Measurements from ENCODE around the gene KLHL10. TPM values are rescaled to one million over a fixed set of nuclear protein-coding genes. Genes with fewer than 3 reads are reported as not detected.

The KLHL10 gene
- total RNA-seq, 1 experiment from 2014 or later = not detected

DNA sequence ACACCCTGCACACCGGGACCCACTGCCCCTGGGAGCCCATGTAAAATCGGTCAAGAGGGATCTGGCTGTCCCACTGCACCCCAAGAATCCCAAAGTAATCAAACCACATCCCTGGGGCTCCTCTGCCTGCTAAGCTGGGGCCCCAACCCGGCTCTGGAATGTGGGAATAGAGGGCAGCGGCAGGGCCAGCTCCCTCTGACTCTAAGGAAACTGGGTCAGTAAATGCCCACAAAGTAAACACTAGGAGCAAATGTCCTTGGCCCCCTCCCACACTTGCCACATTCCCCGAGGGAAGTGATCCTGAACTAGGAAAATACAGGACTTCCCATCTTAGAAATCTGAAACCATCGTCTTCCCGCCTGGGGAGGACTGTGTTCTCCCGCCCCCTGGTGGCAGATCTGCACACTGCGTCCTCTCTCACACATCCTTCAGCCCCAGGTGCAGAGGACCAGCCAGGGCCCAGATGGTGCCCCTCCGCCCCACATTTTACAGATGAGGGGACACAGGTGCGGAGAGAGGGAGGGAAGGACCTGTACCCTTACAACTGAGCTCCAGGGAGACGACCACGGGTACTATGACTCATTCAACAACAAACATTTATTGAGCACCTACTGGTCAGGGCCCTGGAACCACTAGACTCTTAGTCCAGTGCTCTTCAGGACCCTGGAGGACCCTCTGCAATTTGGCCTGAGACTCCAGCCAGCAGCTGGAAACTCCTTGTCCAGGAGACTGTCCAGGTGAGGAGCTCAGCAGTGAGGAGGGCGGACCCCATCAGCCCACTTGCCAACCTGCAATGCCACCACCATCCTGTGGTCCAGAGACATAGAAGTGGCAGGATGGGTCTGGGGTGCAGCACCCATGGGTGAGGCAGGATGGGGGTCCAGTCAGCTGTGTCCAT lies 36.0 kb upstream of the KLHL10 start:
- ChIA-PET POLR2A (interaction anchor here (1.0 to 4.2 kb wide), 8 partner anchors 9 to 113 kb away, joined by 3 to 243 read pairs (median 6); partner anchors contain the start of gene JUP), CTCF (interaction anchor here (0.6 to 5.4 kb wide), 17 partner anchors 9 to 1661 kb away, joined by 3 to 169 read pairs (median 5); partner anchors contain the start of genes EIF1, FKBP10, JUP and P3H4)
- Mint-ChIP-seq H3K27ac (ENCODE audit: unreplicated experiment) (peak overlapping the region; percentile 99), H3K4me3 (ENCODE audit: unreplicated experiment) (peak overlapping the region; percentile 83), H3K9me3 (ENCODE audit: unreplicated experiment) (no peaks in the 10 kb centered on the region), H3K27me3 (ENCODE audit: insufficient read depth, unreplicated experiment) (no peaks in the 10 kb centered on the region), H3K4me1 (ENCODE audit: low read depth, unreplicated experiment) (peaks cover 38% of the 10 kb centered on the region), H3K36me3 (ENCODE audit: insufficient read depth, unreplicated experiment) (peaks cover 57% of the 10 kb centered on the region)
- Histone ChIP-seq H3K4me3 (ENCODE audit: low read depth, low read length) (peak overlapping the region; percentile 26), H3K27me3 (replicated peaks; ENCODE audit: control insufficient read depth, insufficient read depth, low read length) (no peaks in the 10 kb centered on the region), H3K4me1 (peaks cover 31% of the 10 kb centered on the region), H3K9me3 (no peaks in the 10 kb centered on the region), H3K36me3 (ENCODE audit: control insufficient read depth, insufficient read depth, low read length) (0 out of 2 replicates have a peak, but pooled peaks cover 2% of the 10 kb centered on the region)
- intact Hi-C loops (cut with micrococcal nuclease; ENCODE audit: unreplicated experiment) = loop anchor here (1.0 kb wide), 4 partner anchors 8 to 63 kb away; partner anchors contain the start of gene JUP
- BruUV-seq (replicated peaks) = TSS peak; percentile 91
- TF ChIP-seq, protein P1, sequence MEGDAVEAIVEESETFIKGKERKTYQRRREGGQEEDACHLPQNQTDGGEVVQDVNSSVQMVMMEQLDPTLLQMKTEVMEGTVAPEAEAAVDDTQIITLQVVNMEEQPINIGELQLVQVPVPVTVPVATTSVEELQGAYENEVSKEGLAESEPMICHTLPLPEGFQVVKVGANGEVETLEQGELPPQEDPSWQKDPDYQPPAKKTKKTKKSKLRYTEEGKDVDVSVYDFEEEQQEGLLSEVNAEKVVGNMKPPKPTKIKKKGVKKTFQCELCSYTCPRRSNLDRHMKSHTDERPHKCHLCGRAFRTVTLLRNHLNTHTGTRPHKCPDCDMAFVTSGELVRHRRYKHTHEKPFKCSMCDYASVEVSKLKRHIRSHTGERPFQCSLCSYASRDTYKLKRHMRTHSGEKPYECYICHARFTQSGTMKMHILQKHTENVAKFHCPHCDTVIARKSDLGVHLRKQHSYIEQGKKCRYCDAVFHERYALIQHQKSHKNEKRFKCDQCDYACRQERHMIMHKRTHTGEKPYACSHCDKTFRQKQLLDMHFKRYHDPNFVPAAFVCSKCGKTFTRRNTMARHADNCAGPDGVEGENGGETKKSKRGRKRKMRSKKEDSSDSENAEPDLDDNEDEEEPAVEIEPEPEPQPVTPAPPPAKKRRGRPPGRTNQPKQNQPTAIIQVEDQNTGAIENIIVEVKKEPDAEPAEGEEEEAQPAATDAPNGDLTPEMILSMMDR (IDR thresholded peaks at IDR 0.05; ENCODE audit: insufficient read depth in 1 of 2, low read depth in 1 of 2, low read length in 1 of 2, severe bottlenecking in 1 of 2, unreplicated experiment in 1 of 2) = peak; percentile 97
- peak; percentile 91 to 94 for DNase-seq

DNA sequence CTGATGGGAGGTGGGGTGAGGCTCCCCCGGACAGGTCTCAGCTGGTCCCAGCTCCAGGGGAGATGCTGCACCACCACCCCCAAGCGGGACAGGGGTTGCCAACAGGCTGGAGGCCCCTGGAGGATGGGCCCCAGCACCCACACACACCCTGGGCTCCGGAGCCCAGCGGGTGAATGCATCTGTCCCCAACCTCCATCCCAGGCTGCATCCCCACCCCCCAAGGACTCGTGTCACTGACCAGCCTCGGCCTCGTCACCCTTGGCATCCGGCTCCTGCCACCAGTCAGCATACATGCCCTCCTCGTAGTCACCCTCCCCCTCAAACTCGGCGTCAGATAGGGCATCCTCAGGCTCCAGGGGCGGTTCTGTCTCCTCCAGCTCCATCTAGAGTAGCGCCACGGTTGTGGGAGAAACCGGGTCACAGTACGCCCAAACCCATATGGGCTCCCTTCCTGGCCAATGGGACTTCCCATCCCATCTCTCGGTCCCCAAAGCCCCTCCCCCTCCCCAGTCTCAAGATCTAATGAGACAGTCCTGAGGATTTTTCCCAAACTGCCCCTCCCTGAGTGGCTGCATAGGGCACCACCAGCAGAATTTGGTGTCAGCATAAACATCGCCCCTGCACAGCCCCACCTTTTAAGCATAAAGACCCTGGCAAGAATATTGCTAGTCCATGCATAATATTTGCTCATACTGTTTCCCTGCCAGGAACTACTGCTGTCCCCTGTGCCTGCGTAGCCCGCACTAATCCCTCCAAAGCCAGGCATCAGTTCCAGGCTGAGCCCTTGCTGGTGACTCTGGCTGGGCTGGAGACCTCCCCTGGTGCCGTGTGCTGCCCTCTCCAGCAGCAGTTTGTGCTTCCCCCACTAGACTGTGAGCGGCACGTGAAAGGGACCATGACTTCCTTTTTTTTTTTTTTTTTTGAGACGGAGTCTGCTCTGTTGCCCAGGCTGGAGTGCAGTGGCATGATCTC lies 34.3 kb upstream of the KLHL10 start:
- Histone ChIP-seq H3K9me3 (no peaks in the 10 kb centered on the region), H3K4me1 (peaks cover 28% of the 10 kb centered on the region), H3K27me3 (replicated peaks; ENCODE audit: control insufficient read depth, insufficient read depth, low read length) (no peaks in the 10 kb centered on the region), H3K4me3 (ENCODE audit: low read depth, low read length) (no peak overlapping the region), H3K36me3 (ENCODE audit: control insufficient read depth, insufficient read depth, low read length) (peaks cover 2% of the 10 kb centered on the region; the same call in 1 of the 2 replicates)
- Mint-ChIP-seq H3K36me3 (ENCODE audit: insufficient read depth, unreplicated experiment) (peaks cover 62% of the 10 kb centered on the region), H3K4me1 (ENCODE audit: low read depth, unreplicated experiment) (peaks cover 27% of the 10 kb centered on the region), H3K9me3 (ENCODE audit: unreplicated experiment) (no peaks in the 10 kb centered on the region), H3K27me3 (ENCODE audit: insufficient read depth, unreplicated experiment) (no peaks in the 10 kb centered on the region), H3K27ac (ENCODE audit: unreplicated experiment) (no peak overlapping the region), H3K4me3 (ENCODE audit: unreplicated experiment) (no peak overlapping the region)
- no peak for DNase-seq
- ChIA-PET CTCF (interaction anchor here (0.6 to 5.4 kb wide), 3 partner anchors 18 to 224 kb away, joined by 3 to 169 read pairs (median 6); partner anchors contain the start of gene JUP), POLR2A (no interaction called here)
- no TSS peak for BruUV-seq (replicated peaks)
- intact Hi-C loops (cut with micrococcal nuclease; ENCODE audit: unreplicated experiment) = no loop called here
- TF ChIP-seq, protein P1 (IDR thresholded peaks at IDR 0.05; ENCODE audit: insufficient read depth in 1 of 2, low read depth in 1 of 2, low read length in 1 of 2, severe bottlenecking in 1 of 2, unreplicated experiment in 1 of 2) = no peak
